IPS-20b (cell line): ENCODE data around the gene ZNF212.
"Not testable (repeated sequence)": the region's sequence is repeated elsewhere in the genome, so short reads cannot be mapped to it uniquely, and the experiment has no call there.

ENCODE experiments used
- H3K27ac ChIP-seq: one replicate; pipeline ENCODE4 v1.5.1; 2013; ENCODE audit warnings: low read length
- H3K27me3 ChIP-seq: 2 replicates; pipeline ENCODE4 v1.6.1; 2013; ENCODE audit warnings: mild to moderate bottlenecking, low read length, inconsistent platforms; ENCODE audit not compliant: insufficient read depth
- H3K36me3 ChIP-seq: 2 replicates; pipeline ENCODE4 v1.6.1; 2013; ENCODE audit warnings: low read depth, mild to moderate bottlenecking, inconsistent platforms, low read length, moderate library complexity; ENCODE audit not compliant: insufficient read depth
- H3K4me1 ChIP-seq: 2 replicates; pipeline ENCODE4 v1.6.1; 2013; ENCODE audit warnings: mild to moderate bottlenecking, control low read depth, inconsistent platforms, low read length, moderate library complexity; ENCODE audit not compliant: insufficient read depth
- H3K4me3 ChIP-seq: 2 replicates; pipeline ENCODE4 v1.5.1; 2013; ENCODE audit warnings: mild to moderate bottlenecking, low read length, inconsistent platforms
- H3K9ac ChIP-seq: 2 replicates; pipeline ENCODE4 v1.6.1; 2013; ENCODE audit warnings: low read depth, mild to moderate bottlenecking, inconsistent platforms, low read length, moderate library complexity
- H3K9me3 ChIP-seq: 2 replicates; pipeline ENCODE4 v1.6.1; 2013; ENCODE audit warnings: mild to moderate bottlenecking, low read depth, low read length, inconsistent platforms; ENCODE audit not compliant: insufficient read depth

ZNF212 gene

DNA sequence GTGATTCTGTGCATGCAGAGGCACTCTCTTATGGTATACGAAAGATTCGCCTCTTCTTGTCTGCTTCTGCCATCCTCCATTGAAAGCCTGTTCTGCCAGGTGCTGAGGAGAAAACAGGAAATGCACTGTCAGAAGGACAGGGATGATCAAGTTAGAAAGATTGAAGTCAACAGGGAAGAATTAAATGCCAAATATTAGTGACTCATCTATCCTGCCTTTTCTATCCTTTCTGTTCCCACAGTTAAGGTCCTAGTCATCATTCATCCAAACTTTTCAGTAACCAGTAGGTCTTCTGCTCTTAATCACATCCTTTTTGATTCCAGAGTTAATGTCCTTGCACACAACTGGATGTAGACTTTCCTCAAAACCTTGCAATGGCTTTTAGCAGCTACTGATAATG, 17.7 kb downstream of the ZNF212 start:
- Histone ChIP-seq H3K27me3 (peaks cover 11% of the 10 kb centered on the region), H3K36me3 (peaks cover 44% of the 10 kb centered on the region), H3K9ac (no peak overlapping the region), H3K27ac (no peak overlapping the region), H3K4me1 (no peaks in the 10 kb centered on the region), H3K9me3 (no peaks in the 10 kb centered on the region), H3K4me3 (no peak overlapping the region)

DNA sequence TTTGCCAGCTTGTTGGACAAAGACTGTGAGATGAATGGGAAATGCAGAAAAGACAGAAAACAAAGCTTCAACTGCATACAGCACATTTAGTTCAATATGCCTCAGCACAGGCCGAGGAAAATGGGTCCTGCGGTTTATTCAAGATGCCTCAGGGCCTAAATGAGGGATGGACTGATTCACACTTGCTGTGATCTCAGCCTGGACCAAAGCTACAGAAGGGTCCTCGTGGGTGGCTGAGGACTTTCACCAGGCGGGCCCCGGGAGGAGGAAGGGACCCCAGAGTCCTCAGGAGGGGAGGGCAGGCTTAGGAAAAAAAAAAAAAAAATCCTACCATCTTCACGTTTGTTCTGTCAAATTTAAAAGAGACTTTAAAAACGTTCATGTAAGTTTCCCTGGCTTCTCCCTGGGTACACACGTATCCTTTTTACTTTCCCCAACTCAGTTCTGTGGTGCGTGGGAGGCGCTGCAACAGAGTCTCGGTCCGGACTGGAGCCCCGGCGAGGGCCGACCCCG, 21.9 kb downstream of the ZNF212 start:
- peak overlapping the region; percentile 70 for H3K4me3 ChIP-seq
- H3K27me3 ChIP-seq, result peaks cover 11% of the 10 kb centered on the region
- no peak overlapping the region for H3K27ac ChIP-seq
- H3K4me1 ChIP-seq, result no peaks in the 10 kb centered on the region
- no peaks in the 10 kb centered on the region for H3K9me3 ChIP-seq
- peaks cover 6% of the 10 kb centered on the region for H3K36me3 ChIP-seq
- H3K9ac ChIP-seq, result peak overlapping the region; percentile 75

DNA sequence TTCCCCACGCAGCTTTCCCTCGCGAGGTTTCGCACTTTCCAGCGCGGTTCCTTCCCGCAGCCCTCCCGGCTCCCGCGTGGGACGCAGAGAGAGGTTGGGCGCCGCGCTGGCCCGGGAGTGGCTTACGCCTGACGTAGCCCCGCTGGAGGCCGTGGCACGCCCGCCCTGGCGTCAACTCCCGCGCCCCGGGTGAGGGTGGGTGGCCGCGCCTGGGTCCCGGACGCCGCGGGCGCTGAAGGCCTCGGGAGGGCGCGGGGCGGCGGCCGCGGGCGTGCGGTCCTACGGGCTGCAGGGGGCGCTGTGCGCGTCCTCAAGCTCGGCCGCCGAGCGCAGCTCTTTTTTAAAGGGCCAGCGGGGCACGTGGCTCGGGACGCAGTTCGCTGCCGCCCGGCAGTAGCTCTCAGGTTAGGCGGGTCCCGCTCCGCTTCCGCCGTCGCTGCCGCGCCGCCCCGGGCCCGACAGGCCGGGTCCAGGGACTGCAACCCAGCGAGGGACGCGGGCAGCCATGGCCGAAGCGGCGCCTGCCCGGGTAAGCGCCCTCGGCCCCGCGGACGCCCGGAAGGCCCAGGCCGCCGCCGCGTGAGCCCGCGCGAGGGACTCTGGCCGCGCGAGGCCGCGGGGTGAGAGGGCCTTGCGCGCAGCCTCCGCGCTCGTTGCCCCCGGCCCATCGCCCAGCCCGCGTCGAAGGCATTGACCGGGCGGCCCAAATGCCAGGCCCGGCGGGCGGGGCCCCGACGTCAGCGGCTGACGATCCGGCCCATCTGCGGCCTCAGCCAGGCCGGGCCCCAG, 22.6 kb downstream of the ZNF212 start, which contains the start of gene ZNF783:
TSS of gene ZNF783 (plus strand) at position 368 of the 789 bp plus-strand sequence. CDS start at position 506, 138 bp downstream.
- no peaks in the 10 kb centered on the region for H3K4me1 ChIP-seq
- H3K27me3 ChIP-seq, result peaks cover 11% of the 10 kb centered on the region
- H3K9ac ChIP-seq, result peak within 1 kb of the TSS; percentile 75
- H3K36me3 ChIP-seq, result peaks cover 11% of the 10 kb centered on the region
- peak within 1 kb of the TSS; percentile 70 for H3K4me3 ChIP-seq
- H3K9me3 ChIP-seq, result no peaks in the 10 kb centered on the region
- no peak within 1 kb of the TSS for H3K27ac ChIP-seq

DNA sequence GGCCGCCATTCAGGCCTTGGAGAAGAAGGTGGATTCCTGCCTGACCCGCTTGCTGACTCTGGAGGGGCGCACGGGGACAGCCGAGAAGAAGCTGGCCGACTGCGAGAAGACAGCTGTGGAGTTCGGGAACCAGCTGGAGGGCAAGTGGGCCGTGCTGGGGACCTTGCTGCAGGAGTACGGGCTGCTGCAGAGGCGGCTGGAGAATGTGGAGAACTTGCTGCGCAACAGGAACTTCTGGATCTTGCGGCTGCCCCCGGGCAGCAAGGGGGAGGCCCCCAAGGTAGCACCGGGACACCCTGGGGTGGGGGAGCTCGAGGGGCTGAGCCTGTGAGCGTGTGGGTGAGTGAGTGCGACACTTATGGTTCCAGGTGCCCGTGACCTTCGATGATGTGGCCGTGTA, 27.0 kb downstream of the ZNF212 start:
- Histone ChIP-seq H3K9me3 (no peaks in the 10 kb centered on the region), H3K4me1 (no peaks in the 10 kb centered on the region), H3K27me3 (peaks cover 3% of the 10 kb centered on the region), H3K27ac (no peak overlapping the region), H3K4me3 (no peak overlapping the region), H3K9ac (no peak overlapping the region), H3K36me3 (peaks cover 23% of the 10 kb centered on the region)

DNA sequence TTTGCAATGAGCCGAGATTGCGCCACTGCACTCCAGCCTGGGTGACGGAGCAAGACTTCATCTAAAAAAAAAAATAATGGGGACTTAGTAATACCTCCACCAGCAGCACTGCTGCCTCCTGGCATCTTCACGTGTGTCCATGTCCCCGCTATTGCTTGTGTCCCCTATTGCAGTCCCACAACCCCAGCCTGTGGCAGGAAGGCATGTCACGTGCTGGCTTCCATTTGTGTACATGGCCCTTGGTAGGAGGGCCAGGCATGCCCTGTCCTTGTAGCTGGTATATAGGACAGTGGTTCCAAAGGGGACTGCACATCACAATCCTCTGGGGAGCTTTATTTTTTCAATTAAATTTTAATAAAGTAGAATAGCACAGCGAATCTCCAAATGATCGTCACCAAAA, 28.3 kb downstream of the ZNF212 start:
- Histone ChIP-seq H3K4me3 (no peak overlapping the region), H3K36me3 (peaks cover 27% of the 10 kb centered on the region), H3K9me3 (no peaks in the 10 kb centered on the region), H3K9ac (no peak overlapping the region), H3K27ac (no peak overlapping the region), H3K4me1 (no peaks in the 10 kb centered on the region), H3K27me3 (no peaks in the 10 kb centered on the region; the same call in 1 of the 2 replicates)

DNA sequence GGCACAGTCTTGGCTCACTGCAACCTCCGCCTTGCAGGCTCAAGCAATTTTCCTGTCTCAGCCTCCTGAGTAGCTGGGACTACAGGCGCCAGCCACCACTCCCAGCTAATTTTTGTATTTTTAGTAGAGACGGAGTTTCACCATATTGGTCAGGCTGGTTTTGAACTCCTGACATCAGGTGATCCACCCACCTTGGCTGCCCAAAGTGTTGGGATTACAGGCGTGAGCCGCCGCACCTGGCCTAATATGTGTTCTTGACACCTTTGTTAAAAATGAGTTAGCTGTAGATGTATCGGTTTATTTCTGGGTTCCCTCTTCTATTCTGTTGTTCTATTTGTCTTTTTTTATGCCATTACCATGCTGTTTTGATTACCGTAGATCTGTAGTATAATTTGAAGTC, 35.0 kb downstream of the ZNF212 start:
- not testable (repeated sequence) for H3K9ac ChIP-seq, H3K27ac ChIP-seq
- H3K36me3 ChIP-seq, result peaks cover 22% of the 10 kb centered on the region

DNA sequence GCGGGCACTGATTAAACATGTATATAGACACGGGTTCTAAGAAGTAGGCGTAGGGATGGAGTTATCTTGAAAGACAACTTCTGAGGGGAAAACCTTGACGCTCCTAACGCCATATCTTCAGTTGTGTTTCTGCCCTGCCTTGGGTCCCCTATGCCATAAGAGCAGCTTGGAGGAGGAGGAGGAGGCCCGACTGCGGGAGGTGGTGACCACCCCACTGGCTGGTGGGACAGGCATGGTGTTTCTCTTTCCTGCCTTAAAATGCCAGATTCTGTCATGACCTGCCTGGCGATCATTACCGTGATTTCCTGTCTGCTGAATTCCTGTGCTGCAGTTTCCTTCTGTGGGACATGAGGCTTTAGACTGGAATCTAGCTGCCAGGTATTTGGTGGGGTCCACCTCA, 38.4 kb downstream of the ZNF212 start:
- Histone ChIP-seq H3K9me3 (no peaks in the 10 kb centered on the region), H3K4me3 (no peak overlapping the region), H3K27ac (no peak overlapping the region), H3K36me3 (peaks cover 18% of the 10 kb centered on the region), H3K27me3 (no peaks in the 10 kb centered on the region), H3K4me1 (no peaks in the 10 kb centered on the region), H3K9ac (no peak overlapping the region)

More for the DNA sequence above, 35.0 kb downstream of the ZNF212 start:
- H3K4me3 ChIP-seq, H3K9me3 ChIP-seq, H3K27me3 ChIP-seq, H3K4me1 ChIP-seq: not testable (repeated sequence)

DNA sequence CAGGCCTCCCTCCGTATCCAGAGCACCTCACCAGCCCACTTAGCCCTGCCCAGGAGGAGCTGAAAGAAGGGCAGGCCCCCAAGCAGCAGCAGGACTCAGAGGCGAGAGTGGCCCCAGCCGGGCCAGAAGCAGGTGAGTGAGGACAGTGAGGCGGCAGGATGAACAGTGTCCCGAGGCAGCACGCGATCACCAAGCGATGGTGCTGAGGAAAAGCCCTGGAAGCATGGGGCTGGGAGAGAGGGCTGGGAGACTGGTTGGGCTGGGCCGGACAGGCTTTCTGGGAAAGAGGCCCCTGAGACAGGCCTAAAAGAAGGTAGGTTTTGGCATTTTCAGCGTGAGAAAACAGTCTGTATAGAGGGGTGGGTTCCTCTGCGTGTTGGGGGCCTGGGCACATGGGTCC, 38.9 kb downstream of the ZNF212 start:
- no peaks in the 10 kb centered on the region for H3K4me1 ChIP-seq
- H3K27ac ChIP-seq, result no peak overlapping the region
- no peak overlapping the region for H3K9ac ChIP-seq
- H3K36me3 ChIP-seq, result peaks cover 18% of the 10 kb centered on the region
- no peaks in the 10 kb centered on the region for H3K27me3 ChIP-seq
- no peaks in the 10 kb centered on the region for H3K9me3 ChIP-seq
- no peak overlapping the region for H3K4me3 ChIP-seq

DNA sequence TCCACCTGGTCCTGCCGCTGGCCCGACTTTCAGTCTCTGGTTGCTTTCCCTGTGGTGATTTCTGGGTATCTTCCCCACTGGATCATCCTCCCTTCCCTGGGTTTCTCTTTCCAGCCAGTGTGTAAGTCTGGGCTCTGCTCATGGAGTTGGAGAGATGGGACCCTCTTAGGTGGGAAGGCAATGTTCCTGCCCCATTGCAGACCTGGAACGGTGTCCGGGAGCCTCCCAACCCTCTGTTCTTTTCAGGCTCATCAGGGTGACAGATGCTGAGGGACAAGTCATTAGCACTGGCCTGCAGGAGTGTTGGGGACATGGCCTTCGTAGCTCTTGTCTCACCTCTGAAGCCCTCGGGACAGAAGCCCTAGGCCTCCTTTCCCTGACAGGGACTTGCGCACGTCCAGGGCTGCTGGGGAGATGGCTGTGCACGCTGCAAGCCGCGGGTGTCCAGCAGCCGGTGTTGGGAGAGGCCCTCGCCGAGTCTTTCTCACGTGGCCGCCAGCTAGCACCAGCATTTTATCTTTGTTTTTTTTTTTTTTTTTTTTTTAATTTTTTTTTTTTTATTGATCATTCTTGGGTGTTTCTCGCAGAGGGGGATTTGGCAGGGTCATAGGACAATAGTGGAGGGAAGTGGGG, 39.8 kb downstream of the ZNF212 start:
- Histone ChIP-seq H3K9ac (no peak overlapping the region), H3K27ac (no peak overlapping the region), H3K4me1 (no peaks in the 10 kb centered on the region), H3K27me3 (peaks cover 5% of the 10 kb centered on the region; the same call in 1 of the 2 replicates), H3K36me3 (peaks cover 18% of the 10 kb centered on the region), H3K4me3 (no peak overlapping the region), H3K9me3 (no peaks in the 10 kb centered on the region)

DNA sequence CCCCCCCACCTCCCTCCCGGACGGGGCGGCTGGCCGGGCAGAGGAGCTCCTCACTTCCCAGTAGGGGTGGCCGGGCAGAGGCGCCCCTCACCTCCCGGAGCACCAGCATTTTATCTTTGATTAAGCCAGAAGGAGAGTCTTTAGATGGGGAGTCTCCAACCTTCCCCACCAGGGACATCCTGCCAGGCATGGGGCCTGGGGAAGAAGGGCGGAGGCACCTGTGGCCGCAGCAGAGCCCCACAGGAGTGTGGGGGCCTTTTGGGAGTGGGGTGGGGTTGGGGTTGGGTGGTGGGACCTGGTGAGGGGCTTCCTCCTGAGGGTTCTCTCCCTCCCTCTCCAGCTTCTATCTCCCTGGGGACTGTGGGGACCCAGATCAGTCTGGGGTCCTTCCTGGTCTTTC, 40.7 kb downstream of the ZNF212 start:
- Histone ChIP-seq H3K9ac (no peak overlapping the region), H3K4me1 (0 out of 2 replicates have a peak, but pooled peaks cover 3% of the 10 kb centered on the region), H3K9me3 (no peaks in the 10 kb centered on the region), H3K27ac (no peak overlapping the region), H3K4me3 (no peak overlapping the region), H3K27me3 (peaks cover 10% of the 10 kb centered on the region; the same call in 1 of the 2 replicates), H3K36me3 (peaks cover 18% of the 10 kb centered on the region)

DNA sequence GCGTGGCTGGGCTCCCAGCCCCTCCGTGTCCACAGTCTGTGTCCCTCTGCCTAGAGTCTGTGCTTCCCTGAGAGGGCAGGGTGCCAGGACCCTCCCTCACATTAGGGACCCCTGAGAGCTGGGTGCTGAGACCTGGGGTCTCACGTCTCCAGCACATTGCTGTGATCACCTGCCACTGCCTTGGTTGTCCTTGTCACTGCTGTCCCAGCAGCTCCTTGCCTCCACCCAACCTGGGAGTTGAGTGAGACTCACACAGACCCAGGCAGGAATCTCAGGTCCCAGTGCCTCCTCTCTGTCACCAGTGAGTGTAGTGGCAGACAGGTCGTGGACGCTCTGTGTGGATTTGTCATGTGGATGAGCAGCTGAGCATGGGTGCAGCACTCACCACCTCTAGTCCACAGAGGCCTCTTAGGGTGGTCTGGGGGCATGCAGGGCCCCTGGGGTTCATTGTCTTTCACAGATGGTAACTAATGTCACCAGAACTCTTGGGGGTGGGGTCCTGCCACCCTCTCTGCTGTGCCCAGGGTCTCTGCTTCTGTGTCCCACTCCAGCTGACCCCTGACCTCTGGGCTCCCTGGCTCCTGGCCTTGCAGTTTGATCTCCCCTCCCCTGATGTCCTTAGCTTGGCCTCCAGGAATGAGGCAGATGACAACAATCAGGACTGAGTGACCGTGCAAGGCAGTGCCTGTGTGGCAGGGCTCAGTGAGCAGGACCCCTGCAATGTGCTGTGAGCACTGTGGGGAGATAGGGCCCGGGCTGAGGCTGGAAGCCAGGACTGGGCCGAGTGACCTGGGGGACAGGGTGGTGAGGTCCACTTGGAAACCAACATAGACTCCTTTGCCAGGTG, 41.4 kb downstream of the ZNF212 start:
- 0 out of 2 replicates have a peak, but pooled peaks cover 3% of the 10 kb centered on the region for H3K4me1 ChIP-seq
- peaks cover 18% of the 10 kb centered on the region for H3K36me3 ChIP-seq
- no peak overlapping the region for H3K4me3 ChIP-seq
- H3K9ac ChIP-seq, result no peak overlapping the region
- no peaks in the 10 kb centered on the region for H3K9me3 ChIP-seq
- H3K27ac ChIP-seq, result no peak overlapping the region
- peaks cover 16% of the 10 kb centered on the region; the same call in 1 of the 2 replicates for H3K27me3 ChIP-seq
